Stimulated activated CD4-positive, alpha-beta T cell treated with anti-CD3 and anti-CD28 coated beads, Interleukin-15, amount 100 ng/mL, for 48 hours (primary cell): Measurements from ENCODE around the gene GIMAP6.
"Not testable (repeated sequence)": the region's sequence is repeated elsewhere in the genome, so short reads cannot be mapped to it uniquely, and the experiment has no call there.

ENCODE experiments used
- DNase-seq, 2 donors: peaks; one replicate each; pipeline ENCODE4 v3.0.0-alpha.2; 2020; ENCODE audit warnings: low read depth in 2 of 2

The GIMAP6 gene

DNA sequence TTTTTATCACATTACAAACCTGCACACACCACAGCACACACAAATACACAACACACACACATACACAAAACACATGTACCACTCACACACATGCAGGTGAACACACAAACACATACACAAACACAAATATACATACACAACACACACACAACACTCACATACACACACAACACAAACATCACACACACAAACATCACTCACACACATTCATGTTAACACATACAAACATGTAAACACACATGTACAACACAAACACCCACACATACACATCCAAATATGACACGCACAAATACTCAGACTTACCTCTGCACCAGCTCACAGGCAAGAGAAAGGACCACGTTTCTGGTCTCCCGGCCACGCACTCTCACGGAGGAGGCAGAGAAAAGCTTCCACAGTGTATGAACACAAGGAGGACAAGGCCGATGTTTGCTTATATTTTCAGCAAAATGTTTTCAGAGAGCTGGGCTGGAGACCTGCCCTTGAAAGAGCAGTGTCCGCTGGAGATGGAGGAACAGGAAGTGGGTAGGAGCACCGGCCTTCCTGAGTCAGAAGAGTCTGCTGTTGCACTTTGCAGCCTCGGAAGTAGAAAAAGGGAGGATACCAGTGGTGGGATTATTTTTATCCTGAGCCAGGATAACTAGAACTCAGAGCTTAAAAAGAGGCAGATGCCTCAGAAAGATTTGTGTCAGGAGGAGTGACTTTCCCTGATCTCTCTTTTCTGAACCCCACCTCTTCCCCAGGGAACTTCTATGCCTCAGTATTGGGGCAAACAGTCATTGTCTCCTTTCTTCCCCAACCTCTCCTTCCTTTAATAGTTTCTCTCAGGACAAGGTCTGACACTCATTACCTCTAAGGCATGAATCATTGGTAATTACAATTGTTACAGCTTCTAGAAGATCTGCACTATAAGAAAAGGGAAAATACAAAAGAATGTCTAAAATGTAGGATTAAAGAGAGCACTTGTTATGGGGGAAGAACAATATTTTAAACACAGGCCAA, at the start of gene GIMAP6:
Gene GIMAP6 (minus strand): TSS at position 520 of the 999 bp plus-strand sequence. CDS start 2,243 bp downstream, outside the sequence.
- DNase-seq = peak in 1 of 2 donors; percentile 30

DNA sequence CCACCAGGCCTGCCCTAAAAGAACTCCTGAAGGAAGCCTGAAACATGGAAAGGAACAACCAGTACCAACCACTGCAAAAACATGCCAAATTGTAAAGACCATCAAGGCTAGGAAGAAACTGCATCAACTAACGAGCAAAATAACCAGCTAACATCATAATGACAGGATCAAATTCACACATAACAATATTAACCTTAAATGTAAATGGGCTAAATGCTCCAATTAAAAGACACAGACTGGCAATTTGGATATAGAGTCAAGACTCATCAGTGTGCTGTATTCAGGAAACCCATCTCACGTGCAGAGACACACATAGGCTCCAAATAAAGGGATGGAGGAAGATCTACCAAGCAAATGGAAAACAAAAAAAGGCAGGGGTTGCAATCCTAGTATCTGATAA, 48.2 kb upstream of the GIMAP6 start:
- DNase-seq = not testable (repeated sequence)

DNA sequence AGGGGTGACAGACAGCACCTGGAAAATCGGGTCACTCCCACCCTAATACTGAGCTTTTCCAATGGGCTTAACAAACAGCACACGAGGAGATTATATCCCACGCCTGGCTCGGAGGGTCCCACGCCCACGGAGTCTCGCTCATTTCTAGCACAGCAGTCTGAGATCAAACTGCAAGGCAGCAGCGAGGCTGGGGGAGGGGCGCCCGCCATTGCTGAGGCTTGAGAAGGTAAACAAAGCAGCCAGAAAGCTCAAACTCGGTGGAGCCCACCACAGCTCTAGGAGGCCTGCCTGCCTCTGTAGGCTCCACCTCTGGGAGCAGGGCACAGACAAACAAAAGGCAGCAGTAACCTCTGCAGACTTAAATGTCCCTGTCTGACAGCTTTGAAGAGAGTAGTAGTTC, 46.4 kb upstream of the GIMAP6 start:
- peak in 1 of 2 donors; percentile 51 for DNase-seq

DNA sequence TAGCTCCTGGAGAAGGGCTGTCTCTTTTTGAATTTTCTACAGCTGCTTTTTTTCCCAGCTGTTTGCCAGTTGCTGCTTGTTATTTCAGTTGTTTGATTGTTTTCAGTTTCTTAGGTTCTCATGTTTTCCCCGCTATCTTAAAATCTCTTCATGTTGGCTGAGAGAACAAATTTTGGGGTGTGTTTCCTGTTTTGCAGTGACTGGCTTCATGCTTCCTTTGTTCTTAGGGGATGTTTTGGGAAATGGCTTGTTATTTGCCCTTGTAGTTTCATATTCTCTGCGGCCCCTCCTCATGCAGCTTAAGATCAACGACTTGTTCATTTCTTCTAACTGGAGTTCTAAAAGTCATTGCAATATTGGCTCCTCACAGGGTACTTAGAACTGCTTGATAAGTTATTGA, 44.7 kb upstream of the GIMAP6 start:
- DNase-seq = not testable (repeated sequence)

DNA sequence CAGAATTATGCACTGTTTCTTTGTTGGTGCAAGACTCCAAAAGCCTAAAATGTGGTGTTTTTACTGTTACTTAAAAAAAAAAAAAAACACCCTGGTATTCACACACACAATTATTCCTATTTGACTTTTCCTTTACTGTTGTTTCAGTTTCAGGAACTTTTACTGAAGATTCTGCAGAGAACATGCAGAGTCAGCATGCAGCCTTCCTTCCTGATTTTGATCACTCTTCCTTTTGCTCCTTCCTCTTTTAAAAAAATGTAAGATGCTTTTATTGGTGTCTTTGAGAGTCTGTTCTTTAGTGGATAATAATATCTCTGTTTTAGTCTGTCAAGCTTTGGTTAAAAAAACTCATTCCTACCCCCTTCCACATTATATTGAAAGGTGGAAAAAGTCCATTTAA, 44.1 kb upstream of the GIMAP6 start:
- DNase-seq = not testable (repeated sequence)

DNA sequence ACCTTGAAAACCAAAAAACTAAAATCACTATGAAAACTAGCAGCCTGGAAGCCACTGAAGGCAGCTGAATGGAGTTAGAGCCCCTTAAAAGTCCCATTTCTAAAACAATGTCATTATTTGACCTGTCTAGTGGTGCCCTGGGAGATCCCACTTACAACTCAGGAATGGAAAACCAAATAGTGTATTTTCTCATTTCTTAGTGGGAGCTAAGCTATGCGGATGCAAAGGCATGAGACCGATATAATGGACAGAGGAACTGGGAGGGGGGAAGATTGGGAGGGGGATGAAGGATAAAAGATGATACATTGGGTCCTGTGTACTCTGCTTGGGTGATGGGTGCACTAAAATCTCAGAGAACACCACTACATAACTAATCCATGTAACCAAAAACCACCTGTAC, 43.5 kb upstream of the GIMAP6 start:
- no peak for DNase-seq

DNA sequence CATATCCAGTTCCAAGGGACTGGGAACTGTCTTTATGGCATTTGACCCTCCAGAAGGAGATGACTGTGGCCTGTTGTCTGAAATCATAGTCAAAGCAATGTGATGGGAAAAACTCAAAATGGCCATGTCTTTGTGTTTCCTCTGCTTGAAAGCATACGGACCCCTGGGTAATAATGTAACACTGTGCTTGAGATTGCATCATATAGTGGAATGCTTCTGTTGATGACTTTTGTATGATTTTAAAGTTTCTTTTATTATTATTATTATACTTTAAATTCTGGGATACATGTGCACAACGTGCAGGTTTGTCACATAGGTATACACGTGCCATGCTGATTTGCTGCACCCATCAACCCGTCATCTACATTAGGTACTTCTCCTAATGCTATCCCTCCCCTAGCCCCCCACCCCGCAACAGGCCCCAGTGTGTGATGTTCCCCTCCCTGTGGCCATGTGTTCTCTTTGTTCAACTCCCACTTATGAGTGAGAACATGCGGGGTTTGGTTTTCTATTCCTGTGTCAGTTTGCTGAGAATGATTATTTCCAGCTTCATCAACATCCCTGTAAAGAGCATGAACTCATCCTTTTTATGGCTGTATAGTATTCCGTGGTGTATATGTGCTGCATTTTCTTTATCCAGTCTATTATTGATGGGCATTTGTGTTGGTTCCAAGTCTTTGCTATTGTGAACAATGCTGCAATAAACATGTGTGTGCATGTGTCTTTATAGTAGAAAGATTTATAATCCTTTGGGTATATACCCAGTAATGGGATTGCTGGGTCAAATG, 39.8 kb upstream of the GIMAP6 start:
- not testable (repeated sequence) for DNase-seq

DNA sequence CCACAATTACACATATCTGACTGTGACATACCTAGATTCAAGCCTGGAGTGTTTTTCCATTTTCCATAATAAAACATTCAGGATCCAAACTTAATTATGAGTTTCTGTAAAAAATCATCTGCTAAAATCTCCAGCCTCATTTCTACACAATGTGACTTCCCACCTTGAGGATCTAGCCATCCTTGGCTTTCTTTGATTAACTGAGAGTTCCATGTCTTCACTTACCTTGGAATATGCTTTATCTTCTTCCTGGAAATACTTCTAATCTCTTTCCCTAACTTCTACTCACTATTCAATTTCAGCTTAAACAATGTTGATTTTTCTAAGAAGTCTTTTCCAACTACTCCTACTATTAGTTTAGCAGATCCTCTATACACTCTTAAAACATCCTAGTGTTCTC, 36.8 kb upstream of the GIMAP6 start:
- no peak for DNase-seq

DNA sequence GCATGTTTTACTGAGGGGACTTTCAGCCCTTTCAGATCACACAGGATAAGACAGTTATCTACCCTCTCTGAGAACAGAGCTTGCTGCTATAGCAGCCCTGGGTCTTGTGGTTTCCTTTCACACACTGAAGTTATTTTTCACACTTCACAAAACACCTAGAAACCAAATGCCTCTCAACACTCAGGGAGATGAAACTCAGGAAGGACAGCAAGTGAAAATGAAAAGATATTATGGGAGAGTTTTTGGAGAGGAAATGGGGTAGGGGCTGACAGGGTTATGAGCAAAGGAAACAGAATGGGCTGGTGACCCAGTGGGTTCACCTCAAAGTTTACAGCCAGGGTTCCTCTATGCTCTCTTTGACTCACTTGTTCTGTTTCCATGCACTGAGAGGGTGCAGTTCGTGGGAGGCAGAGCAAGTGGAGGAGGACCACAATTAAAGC, 36.3 kb upstream of the GIMAP6 start:
- DNase-seq = peak; percentile 49 to 57

DNA sequence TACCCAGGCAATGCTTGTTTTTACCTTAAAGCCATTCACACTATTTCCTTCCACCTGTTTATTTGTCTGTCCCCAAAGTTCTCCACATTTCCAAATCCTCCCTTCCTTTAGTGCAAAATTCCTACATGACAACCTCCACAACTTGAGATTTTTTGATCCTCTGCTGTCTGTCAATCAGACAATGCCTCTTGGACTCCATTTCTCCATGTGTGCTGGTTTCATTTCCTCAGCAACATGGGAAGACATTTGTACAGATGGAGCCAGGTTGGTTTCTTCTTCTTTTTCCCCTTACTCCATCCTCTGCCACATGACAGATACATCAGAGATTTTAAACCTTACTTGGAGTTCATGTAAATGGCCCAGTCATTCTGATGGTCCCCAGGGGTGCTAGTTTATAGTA, 34.2 kb upstream of the GIMAP6 start:
- no peak for DNase-seq

DNA sequence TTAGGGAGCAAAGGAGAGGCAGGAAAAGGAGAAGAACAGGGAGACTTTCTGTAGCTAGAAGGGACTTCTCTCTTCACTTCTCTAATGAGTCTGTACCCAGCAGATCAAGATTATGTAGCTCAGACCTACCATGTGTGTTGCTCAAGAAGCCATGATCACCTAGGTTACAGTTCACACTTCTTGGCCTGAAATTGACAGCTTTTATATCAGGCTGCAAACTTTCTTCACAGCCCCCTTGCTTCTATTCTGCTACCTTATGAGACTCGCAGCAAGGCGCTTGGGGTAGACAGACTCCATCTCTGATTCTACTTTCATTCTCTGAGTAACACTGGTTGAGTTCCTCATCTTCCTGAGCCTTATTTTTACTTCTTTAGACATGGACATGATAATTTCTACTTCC, 33.7 kb upstream of the GIMAP6 start:
- no peak for DNase-seq

DNA sequence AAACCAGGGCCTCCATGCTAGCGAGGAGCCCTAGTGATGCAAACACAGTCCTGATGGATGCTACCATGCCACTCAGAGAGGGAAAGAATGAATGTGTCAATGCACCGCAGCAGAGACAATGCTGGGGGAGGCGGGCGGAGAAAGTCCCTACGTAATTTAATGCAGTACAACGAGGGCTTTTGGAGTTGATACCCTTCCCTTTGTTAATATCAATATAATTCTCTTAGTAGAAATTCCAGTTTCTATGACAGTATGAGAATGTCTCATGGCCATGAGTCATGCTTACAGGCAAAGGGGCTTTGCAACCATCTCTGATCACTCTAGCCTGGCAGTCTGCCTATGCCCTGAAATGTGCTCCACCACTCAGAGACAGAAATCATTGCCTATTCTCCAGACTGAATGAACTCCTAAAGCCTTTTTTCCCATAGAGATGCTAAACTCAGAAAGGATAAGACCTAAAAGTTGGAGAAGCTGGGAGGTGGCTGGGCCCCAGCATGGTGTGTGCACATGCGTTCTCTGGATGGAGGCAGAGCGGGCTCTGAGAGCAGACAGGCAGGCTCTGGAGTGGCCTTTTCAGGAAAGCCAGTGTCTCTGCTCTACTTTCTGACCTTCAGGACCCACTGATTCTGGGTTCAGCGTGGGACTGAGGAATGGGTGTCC, 33.0 kb upstream of the GIMAP6 start:
- DNase-seq = peak; percentile 35 to 54

DNA sequence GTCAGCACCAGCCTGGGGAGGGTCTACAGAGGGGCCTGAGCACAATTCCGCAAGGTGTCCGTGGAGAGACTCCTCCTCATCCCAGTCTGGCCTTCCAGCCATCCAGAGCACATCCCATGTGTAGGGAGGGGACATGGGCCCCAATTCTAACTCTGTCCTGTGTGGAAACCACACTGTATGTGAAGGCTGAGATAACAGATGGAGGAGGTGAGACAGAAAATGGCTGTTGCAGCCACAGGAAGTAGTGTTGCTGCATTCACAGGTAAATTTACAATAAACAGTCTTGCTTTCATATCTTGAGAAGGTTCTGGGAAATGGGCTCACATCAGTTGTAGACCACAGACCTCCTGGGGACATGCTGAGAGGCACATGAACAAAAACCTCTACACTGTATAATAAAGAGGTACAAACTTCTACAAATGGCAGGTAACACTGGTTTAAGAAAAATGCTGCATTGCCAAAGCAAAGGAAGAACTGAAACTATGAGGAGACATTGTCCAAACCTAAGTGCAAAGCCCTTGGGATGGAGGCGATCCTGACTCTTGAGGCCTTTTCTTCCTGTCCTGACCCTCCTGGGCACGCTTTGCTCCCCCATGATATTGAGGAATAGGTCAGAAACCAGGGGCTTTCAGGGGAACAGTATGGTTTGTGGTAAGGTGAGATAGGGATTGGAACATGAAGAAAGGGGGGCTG, 31.8 kb upstream of the GIMAP6 start:
- no peak for DNase-seq

DNA sequence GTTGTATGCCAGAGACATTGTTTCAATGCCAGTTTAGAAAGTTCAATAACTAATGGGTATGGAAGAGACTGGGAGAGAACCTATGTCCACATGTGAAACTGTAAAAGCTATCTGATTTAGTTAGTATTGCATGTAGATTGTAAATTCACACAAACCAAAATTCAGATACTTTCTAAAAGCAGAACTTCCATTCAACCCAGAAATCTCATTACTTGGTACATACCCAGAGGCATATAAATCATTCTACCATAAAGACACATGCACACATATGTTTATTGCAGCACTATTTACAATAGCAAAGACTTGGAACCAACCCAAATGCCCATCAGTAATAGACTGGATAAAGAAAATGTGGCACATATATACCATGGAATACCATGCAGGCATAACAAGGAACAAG, 30.6 kb upstream of the GIMAP6 start:
- DNase-seq = not testable (repeated sequence)

DNA sequence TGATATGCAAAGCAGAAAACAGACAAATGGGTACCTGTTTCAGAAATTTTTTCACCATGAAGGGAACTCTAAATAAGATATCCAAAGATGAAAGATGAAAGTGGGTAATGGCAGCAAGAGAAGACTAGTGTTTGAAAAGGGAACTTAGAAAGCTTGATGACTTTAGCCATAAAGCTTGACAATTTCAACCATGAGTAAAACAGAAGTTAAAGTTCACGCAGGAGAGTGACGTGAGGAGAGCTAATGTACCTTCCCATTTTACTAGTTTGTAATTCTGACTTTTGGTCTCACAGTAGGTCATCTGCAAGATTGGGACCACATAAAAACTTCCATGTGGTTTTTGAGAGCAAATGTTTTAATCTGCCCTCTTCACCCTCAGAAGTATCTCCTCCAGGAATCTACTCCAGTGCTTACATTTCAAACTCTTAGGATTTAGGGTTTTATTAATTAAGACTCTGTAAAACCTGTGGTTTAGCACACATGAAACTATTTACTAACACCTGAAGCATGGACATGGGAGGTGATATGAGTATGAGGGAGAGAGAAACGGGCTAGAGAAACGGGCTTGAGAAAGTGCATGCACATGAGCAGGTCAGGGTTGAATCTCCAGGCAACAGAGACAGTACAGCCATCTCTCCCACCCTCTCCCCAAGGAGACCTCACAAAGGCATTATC, 28.9 kb upstream of the GIMAP6 start:
- no peak for DNase-seq

DNA sequence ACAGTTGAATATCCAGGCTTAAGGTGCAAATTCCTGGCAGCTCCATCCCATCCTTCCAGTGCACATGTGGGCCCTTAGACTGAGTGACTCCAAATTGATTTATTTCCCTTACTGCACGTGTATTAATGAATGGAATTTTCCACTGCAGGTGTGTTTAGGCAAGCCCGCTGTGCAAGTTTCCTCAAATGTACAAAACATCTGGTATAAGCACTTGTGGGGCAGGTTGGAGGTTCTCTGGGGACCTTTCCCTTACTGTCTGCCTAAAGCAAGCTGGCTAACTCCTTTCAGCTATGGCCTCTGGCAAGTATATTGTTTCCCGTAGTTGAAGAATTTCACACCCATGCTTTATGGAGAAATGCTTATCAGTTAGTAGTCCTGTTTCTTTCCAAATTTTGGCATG, 25.3 kb upstream of the GIMAP6 start:
- no peak for DNase-seq

DNA sequence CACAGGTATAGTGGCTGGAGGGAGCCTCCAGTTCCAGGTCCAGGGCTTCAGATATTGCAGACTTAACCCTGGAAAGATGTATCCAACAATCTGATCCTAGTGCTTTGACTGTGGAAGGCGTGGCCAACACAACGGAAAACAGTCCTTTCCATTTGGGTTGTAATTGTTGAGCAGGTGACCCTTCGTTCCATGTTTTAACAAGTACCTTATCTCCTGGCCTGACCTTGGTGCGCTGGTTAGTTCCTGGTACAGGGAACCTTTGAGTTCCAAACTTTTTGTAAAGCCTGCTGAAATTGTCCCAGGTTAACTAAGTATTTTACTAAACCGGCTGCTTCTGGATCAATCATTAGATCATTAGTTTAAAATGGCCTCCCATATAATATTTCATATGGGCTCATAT, 23.9 kb upstream of the GIMAP6 start:
- no peak for DNase-seq

DNA sequence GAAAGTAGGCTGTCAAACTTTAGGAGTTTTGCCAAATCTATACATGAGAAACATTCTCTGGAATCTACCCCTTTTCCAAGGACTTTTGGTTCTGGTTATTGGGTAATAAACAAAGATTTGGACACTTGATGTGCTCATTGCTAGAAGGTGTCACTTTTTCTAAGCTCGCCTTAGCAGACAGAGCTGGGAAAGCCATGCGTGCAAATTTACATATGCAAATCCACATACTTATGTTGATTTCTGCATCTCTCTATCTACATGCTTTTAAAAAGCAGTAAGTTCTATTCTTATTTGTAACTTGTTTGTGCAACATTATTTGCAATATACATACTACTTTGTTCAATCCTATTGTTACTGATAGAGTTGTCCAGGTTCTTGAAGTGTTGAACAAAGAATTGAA, 22.5 kb upstream of the GIMAP6 start:
- no peak for DNase-seq

DNA sequence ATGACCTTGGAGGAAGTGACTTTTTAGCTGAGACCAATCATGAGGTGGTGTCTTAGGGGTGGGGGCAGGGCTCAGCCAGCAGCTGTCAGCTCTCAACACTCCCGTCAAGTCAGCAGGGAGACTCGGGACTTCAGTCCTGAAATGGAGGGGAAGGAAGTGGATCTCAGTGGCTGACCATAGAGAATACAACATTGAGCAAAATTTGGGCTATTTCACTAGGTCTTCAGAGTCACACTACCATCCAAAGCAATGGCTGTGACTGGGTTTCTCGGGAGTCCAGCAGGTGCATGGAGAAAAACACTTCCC, 16.8 kb upstream of the GIMAP6 start:
- no peak for DNase-seq

DNA sequence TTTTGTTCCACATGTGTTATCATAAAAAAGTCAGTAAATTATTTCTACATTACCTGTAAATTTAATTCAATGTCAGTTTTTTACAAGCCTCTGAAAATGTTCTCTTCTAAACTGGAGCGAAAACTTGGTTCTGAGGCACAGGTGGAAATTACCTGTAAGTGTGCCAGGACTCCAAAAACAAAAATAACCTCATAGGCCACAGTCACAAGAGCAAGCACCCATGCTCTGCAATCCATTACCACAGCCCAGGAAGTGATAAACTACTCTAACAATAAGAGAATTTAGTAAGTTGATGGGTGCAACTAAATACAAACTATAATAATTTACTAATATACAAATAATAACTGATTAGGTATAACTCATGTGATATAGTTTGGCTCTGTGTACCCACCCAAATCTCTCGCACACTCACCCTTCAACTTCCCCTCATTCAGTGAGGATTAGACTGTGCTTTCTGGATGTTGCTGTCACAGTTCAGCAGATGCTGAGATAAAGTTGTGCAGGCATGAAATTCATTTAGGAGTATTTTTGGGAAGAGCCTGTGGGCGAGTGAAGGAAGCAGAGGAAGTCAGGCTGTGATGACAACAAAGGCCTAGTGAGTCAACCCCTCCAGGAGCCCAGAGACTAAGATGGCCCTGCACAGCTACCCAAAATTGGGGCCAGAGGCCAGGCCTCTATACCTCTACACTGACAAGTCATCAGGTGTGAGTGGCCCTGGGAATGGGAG, 16.3 kb upstream of the GIMAP6 start:
- DNase-seq = no peak
